Measurements from ENCODE around the gene ONECUT3.

ONECUT3 gene

DNA sequence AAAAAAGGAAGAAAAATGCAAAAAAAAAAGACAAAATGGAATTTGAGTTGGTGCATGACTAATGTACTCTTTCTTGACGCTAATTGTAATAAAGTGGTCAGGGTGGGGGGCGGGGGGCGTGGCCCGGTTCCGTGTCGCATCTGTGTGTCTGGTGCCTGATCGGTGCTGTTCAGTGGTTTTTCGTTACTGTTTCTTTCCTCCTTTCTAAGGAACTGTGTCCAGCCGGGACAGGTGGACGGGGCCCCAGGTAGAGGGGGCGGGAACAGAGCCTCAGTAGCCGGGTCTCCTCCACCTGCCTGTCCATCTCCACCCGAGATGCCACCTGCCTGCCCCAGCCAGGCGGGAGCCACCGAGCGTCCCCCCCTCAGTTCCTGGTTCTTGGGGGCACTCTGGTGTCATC lies 26.3 kb downstream of the ONECUT3 start:
- TF ChIP-seq CTCF (IDR thresholded peaks at IDR 0.05; ENCODE audit: borderline replicate concordance, insufficient read depth, low read depth, low read length): no peak
- H3K4me3 ChIP-seq (ENCODE audit: low read depth, low read length): no peak overlapping the region

DNA sequence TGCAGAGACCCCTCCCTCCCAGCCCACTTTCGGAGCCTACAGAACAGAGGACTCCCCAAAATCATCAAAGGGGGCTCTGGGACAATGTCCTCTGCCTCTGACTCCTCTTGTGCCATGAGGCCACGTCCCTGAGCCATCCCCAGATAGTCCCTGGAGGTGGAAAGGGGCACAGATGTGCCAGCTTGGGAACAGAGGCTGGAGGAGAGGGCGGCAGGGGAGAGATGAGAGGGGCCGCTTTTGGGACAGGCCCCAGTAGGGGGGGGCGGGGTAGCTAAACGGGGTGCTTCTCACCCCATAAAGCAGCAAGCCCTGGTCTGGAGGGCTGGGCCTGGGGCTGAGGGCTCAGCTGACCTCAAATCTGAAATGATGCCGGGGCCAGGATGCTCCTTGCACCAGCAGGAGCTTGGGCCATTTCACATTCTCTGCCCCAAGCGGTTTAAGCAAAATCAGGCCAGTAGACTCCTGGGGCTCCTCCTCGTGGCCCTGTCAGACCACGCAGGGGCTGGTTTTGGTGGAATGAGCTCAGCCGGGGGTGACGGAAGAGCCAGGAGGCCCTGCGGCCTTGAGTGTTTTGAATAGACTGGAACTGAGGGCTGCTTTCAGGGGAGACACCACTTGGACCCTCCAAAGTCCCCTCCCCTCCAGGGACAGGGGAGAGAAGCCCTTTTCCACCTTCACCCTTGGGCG lies 27.1 kb downstream of the ONECUT3 start:
- no peak overlapping the region for H3K4me3 ChIP-seq (ENCODE audit: low read depth, low read length)
- no peak for TF ChIP-seq CTCF (IDR thresholded peaks at IDR 0.05; ENCODE audit: borderline replicate concordance, insufficient read depth, low read depth, low read length)

DNA sequence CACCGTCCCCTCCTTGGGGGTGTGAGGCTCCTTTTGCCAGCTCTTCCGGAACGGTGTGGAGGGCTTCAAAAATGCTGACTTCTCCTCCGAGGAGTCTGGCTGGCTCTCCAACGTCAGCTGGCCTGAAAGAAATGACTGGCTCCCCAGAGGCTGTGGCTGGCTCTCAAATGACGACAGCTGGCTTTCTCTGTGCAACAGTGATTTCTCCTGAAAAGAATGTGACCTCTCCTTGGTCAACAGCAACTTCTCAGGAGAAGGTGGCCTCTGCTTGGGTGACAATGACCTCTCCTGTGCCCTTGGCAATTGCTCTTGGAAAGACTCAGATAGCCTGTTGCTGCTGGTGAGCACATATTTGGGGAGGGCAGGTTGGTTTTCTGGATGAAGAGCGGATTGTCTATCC lies 29.2 kb downstream of the ONECUT3 start:
- H3K4me3 ChIP-seq (ENCODE audit: low read depth, low read length): no peak overlapping the region
- no peak for TF ChIP-seq CTCF (IDR thresholded peaks at IDR 0.05; ENCODE audit: borderline replicate concordance, insufficient read depth, low read depth, low read length)

- H3K4me3 ChIP-seq (ENCODE audit: low read depth, low read length): no peak overlapping the region
- TF ChIP-seq CTCF (IDR thresholded peaks at IDR 0.05; ENCODE audit: borderline replicate concordance, insufficient read depth, low read depth, low read length): no peak
These were observed 30.0 kb downstream of the ONECUT3 start for GRCh38 chr19:1783354-1783753.

GRCh38 chr19:1783874-1784273 lies 30.6 kb downstream of the ONECUT3 start:
- no peak for TF ChIP-seq CTCF (IDR thresholded peaks at IDR 0.05; ENCODE audit: borderline replicate concordance, insufficient read depth, low read depth, low read length)
- no peak overlapping the region for H3K4me3 ChIP-seq (ENCODE audit: low read depth, low read length)

DNA sequence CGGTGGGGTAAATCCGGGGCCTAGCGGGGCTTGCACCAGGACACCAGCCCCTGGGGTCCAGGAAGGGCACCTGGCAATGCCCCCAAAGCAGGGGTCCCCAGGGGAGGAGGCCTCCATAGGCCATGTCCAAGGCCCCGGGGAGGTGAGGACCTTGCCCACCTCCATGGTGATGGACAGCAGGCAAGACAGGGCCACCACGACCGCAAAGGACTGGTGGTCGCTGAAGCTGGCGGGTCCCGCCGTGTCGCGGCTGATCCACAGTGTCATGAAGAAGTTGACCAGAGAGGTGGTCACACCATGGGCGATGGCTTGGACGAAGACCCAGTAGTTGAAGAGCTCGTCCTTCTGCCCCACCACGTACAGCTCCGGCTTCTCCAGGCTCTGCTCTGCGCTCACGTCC lies 32.0 kb downstream of the ONECUT3 start:
- no peak for TF ChIP-seq CTCF (IDR thresholded peaks at IDR 0.05; ENCODE audit: borderline replicate concordance, insufficient read depth, low read depth, low read length)
- no peak overlapping the region for H3K4me3 ChIP-seq (ENCODE audit: low read depth, low read length)

DNA sequence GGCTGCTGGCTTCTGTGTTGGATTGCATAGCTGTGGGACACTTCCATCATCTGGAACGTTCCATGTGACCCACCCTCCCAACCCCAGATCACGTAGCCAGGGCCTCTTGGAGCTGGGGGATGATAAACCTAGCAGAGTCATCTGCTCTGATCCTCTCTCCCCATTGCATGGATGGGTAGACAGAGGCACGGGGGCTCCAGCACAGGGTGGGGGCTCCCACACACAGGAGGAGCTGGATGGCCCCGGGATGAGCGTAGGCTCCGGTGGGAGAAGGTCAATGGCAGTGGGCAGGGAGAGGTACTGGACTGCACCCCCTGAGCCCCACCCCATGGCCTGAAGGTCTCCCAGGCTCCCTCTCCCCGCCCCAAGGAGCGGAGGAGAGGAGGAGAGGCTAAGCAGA lies 33.4 kb downstream of the ONECUT3 start:
- no peak overlapping the region for H3K4me3 ChIP-seq (ENCODE audit: low read depth, low read length)
- TF ChIP-seq CTCF (IDR thresholded peaks at IDR 0.05; ENCODE audit: borderline replicate concordance, insufficient read depth, low read depth, low read length): no peak
